HG02970 (cell line): Measurements from ENCODE around the gene TPSD1.
"Not testable (repeated sequence)": the region's sequence is repeated elsewhere in the genome, so short reads cannot be mapped to it uniquely, and the experiment has no call there.

ENCODE experiments used
- ATAC-seq: cut with Tn5 transposase; IDR thresholded peaks from one replicate; pipeline ENCODE4 v1.9.1; 2021; ENCODE audit warnings: mild to moderate bottlenecking, moderate library complexity, moderate number of reproducible peaks; ENCODE audit not compliant: unreplicated experiment, low FRiP score

TPSD1 gene

DNA sequence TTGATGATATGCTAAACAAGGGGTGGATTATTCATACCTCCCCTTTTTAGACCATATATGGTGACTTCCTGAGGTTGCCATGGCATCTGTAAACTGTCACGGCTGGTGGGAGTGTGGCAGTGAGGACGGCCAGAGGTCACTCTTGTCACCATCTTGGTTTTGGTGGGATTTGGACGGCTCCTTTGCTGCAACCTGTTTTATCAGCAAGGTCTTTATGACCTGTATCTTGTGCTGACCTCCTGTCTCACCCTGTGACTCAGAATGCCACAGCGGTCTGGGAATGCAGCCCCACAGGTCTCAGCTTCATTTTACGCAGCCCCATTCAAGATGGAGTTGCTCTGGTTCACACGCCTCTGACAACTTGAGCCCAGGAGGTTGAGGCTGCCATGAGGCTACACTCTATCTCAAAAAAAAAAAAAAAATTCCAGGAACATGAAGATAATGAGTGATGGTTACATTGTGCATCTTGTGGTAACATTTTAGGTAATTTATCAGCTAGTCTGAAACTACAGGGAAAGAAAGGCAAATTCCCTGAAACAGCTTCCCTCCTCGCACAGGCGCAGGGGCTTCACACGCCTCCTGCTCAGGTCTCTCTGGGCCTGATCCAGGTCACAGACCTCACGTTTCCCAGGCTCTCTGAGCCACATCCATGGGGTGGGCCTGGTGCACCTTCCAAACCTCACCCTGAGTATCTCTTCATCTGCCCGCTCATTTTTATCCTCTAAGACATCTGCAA is 38.2 kb downstream of the TPSD1 start:
- no peak for ATAC-seq

DNA sequence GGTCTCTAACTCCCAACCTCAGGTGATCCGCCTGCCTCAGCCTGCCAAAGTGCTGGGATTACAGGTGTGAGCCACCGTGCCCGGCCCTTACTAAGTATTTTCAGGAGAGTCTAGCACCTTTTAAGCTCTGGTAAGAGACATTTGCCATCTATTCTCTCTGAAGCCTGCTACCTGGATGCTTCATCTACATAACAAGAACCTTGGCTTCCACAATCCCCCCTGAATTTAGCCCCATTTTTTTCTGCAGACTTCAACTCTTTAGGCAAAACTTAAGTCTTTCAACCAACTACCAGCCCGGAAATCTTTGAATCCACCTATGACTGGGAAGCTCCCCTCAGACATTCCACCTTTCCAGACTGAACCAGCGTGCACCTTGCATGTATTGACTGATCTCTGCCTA is 39.6 kb downstream of the TPSD1 start:
- ATAC-seq = no peak

DNA sequence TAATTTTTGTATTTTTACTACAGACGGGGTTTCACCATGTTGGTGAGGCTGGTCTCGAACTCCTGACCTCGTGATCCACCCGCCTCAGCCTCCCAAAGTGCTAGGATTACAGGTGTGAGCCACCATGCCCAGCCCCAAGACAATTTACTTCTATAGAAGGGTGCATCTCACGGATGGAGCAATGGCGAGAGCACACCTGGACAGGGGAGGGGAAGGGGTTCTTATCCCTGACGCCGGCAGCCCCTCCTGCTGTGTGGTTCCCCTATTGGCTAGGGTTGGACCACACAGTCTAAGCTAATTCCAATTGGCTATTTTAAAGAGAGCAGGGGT is 40.8 kb downstream of the TPSD1 start:
- not testable (repeated sequence) for ATAC-seq

- no peak for ATAC-seq
These were observed 41.3 kb downstream of the TPSD1 start for GRCh38 chr16:1297018-1297696.

DNA sequence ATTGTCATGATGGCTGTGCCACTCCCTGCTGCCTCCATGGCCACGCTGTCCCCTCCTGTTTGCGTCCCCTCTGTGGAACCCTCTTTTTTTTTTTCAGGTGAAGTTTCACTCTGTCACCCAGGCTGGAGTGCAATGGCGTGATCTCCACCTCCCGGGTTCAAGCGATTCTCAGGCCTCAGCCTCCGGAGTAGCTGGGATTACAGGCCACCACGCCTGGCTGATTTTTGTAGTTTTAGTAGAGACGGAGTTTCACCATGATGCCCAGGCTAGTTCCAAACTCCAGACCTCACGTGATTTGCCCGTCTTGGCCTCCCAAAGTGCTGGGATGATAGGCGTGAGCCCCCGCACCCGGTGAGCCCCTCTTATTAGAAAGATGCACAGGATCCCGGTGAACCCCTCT is 42.5 kb downstream of the TPSD1 start:
- ATAC-seq = no peak

- ATAC-seq = no peak
These were observed 43.4 kb downstream of the TPSD1 start for GRCh38 chr16:1299012-1299867.

DNA sequence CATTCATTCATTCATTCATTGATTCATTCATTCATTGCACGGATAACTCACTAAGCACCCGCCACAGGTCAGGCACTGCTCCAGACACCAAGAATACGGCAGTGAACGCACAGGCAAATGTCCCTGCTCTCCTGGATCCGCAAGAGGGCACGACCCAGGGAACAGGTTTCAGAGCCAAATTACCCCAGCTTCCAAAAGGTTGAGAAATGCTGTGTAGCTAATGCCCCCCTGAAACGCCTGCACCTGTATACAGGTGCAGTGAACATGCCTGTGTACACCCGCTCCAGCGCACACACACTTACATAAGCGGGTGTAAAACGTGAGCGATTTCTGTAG is 44.0 kb downstream of the TPSD1 start:
- no peak for ATAC-seq

GRCh38 chr16:1300664-1301476 is 45.0 kb downstream of the TPSD1 start:
- ATAC-seq = no peak

GRCh38 chr16:1301562-1301961 is 45.7 kb downstream of the TPSD1 start:
- ATAC-seq = no peak

GRCh38 chr16:1305823-1306222 is 50.0 kb downstream of the TPSD1 start:
- ATAC-seq = no peak

GRCh38 chr16:1306334-1306733 is 50.5 kb downstream of the TPSD1 start:
- no peak for ATAC-seq

- ATAC-seq = no peak
These were observed 52.4 kb downstream of the TPSD1 start for GRCh38 chr16:1308036-1308976.
